ENCODE measurements around the gene TGFBI. TPM values are rescaled to one million over a fixed set of nuclear protein-coding genes. Genes with fewer than 3 reads are reported as not detected.

Gene TGFBI
- total and polyA plus RNA-seq, 9 of the 15 experiments (the other 6 are each of a cell fraction or from before 2014, with no cell fraction given): 0.05 to 0.62 (median 0.08) TPM; not detected in 6

DNA sequence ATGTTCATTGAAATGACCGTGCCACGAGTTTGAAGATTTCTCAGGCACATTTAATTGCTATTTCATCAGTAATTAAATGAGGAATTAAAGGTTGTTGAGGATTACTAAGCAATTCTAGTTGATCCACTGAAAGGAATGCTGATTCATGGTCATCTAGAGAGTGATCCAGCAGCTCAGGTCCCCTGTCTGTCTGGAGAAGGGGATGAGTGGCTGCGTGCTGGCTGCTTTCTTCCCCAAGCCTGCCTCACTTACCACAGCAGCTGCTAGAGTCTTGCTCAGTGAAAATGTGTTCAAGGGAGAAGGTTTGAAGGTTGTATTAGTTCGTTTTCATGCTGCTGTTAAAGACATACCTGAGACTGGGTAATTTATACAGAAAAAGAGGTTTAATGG lies 7.8 kb upstream of the TGFBI start (continued):
- no peak for TF ChIP-seq CBX8 (IDR thresholded peaks at IDR 0.05; ENCODE audit: borderline replicate concordance, extremely low read depth, low read depth, low read length, poor library complexity, severe bottlenecking)
- no peak for TF ChIP-seq PML (IDR thresholded peaks at IDR 0.05; ENCODE audit: low read length)
- TF ChIP-seq, protein P1, sequence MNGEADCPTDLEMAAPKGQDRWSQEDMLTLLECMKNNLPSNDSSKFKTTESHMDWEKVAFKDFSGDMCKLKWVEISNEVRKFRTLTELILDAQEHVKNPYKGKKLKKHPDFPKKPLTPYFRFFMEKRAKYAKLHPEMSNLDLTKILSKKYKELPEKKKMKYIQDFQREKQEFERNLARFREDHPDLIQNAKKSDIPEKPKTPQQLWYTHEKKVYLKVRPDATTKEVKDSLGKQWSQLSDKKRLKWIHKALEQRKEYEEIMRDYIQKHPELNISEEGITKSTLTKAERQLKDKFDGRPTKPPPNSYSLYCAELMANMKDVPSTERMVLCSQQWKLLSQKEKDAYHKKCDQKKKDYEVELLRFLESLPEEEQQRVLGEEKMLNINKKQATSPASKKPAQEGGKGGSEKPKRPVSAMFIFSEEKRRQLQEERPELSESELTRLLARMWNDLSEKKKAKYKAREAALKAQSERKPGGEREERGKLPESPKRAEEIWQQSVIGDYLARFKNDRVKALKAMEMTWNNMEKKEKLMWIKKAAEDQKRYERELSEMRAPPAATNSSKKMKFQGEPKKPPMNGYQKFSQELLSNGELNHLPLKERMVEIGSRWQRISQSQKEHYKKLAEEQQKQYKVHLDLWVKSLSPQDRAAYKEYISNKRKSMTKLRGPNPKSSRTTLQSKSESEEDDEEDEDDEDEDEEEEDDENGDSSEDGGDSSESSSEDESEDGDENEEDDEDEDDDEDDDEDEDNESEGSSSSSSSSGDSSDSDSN (IDR thresholded peaks at IDR 0.05; ENCODE audit: borderline replicate concordance in 1 of 2, low read depth in 2 of 2, low read length in 2 of 2): no peak
- TF ChIP-seq, protein P2, sequence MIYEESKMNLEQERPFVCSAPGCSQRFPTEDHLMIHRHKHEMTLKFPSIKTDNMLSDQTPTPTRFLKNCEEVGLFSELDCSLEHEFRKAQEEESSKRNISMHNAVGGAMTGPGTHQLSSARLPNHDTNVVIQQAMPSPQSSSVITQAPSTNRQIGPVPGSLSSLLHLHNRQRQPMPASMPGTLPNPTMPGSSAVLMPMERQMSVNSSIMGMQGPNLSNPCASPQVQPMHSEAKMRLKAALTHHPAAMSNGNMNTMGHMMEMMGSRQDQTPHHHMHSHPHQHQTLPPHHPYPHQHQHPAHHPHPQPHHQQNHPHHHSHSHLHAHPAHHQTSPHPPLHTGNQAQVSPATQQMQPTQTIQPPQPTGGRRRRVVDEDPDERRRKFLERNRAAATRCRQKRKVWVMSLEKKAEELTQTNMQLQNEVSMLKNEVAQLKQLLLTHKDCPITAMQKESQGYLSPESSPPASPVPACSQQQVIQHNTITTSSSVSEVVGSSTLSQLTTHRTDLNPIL (CRISPR knock-in tag; IDR thresholded peaks at IDR 0.05): no peak
- TF ChIP-seq ZBTB1 (CRISPR knock-in tag; IDR thresholded peaks at IDR 0.05; ENCODE audit: borderline replicate concordance, low read depth): no peak
- no peak for TF ChIP-seq HMGXB4 (CRISPR knock-in tag; IDR thresholded peaks at IDR 0.05)
- no peak for TF ChIP-seq SIN3B (IDR thresholded peaks at IDR 0.05; ENCODE audit: low read depth)
- TF ChIP-seq, protein P3, sequence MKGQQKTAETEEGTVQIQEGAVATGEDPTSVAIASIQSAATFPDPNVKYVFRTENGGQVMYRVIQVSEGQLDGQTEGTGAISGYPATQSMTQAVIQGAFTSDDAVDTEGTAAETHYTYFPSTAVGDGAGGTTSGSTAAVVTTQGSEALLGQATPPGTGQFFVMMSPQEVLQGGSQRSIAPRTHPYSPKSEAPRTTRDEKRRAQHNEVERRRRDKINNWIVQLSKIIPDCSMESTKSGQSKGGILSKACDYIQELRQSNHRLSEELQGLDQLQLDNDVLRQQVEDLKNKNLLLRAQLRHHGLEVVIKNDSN (CRISPR knock-in tag; IDR thresholded peaks at IDR 0.05): no peak
- no peak for TF ChIP-seq TCF3 (CRISPR knock-in tag; IDR thresholded peaks at IDR 0.05)
